ENCODE data around the gene MAP3K3. TPM values are rescaled to one million over a fixed set of nuclear protein-coding genes. Genes with fewer than 3 reads are reported as not detected.

MAP3K3 gene
- total and polyA plus RNA-seq, 2 donors (not counting 3 experiments of a cell fraction or from before 2014, with no cell fraction given): 56.6 to 81.0 TPM

DNA sequence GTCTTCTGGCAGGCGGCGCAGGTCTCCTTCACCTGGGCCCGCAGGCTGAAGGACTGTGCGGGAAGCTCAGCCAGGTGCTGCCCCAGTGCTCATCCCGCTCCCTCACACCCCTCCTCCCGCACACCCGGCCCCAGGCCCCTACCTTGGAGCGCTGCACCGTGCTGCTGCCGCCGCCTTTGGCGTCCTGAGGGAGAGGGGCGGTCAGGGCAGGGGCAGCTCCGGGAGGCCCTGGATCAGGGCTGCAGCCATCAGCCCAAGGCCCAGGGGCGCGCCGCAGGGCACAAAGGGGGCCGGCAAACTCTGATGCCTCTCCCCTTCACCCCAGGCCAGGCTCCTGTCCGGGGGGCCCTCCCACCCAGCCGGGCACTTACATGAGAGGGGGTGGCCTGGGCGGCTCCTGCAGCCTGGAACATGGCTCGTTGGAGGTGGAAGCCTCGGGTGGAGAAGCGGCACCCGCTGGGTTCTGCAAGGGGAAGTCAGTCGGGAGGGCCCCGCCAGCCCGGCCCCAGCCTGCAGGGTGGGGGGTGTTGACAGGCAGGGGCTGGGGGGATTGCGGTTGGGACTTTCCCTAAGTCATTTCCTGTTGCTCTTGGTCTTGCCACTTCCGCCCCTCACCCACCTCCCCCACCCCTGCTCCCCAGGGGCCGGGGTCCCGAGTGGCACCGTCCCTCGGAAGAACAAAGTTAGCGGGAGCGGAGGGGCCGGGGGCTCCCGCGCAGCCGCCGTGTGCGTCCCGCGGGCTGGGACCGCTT is 76.8 kb downstream of the MAP3K3 start:
- dilution Hi-C loops (cut with MboI; ENCODE audit: extremely low pct_ligation_motif_present, low sequenced_read_pairs) (no loop called here), intact Hi-C loops (cut with micrococcal nuclease) (loop anchor here (1.0 to 2.0 kb wide), 3 partner anchors 23 to 136 kb away; no protein-coding TSS in a partner anchor)
- CTCF ChIA-PET: interaction anchor here (0.9 to 6.6 kb wide), 7 partner anchors 11 to 274 kb away, joined by 3 to 36 read pairs (median 6); no protein-coding TSS in a partner anchor
- peak overlapping the region; percentile 41 for H3K9ac ChIP-seq (replicated peaks; ENCODE audit: extremely low read depth, insufficient read depth, low read length)
- H3K79me2 ChIP-seq (ENCODE audit: control insufficient read depth, insufficient read depth, low read length): peaks cover 9% of the 10 kb centered on the region
- H3K4me3 ChIP-seq (replicated peaks in 1 of 3; ENCODE audit: insufficient read depth in 1 of 3, low read depth in 1 of 3, low read length in 3 of 3): peak overlapping the region; percentile 15 to 61 (median 42)
- TF ChIP-seq GATA2 (IDR thresholded peaks at IDR 0.05; ENCODE audit: insufficient read depth, insufficient read length, low read depth, low read length) (no peak), FOS (IDR thresholded peaks at IDR 0.05; ENCODE audit: borderline replicate concordance, insufficient read depth, low read length) (no peak), EZH2 (IDR thresholded peaks at IDR 0.05; ENCODE audit: borderline replicate concordance, low read depth, low read length, severe bottlenecking) (no peak), MYC (IDR thresholded peaks at IDR 0.05; ENCODE audit: low read depth, low read length) (no peak), POLR2AphosphoS5 (IDR thresholded peaks at IDR 0.05; ENCODE audit: insufficient read depth, low read depth, low read length) (peak; percentile 34), POLR2A (IDR thresholded peaks at IDR 0.05; ENCODE audit: low read depth, low read length) (peak; percentile 25), JUN (IDR thresholded peaks at IDR 0.05; ENCODE audit: borderline replicate concordance, insufficient read depth, insufficient read length, low read depth) (no peak)
- TF ChIP-seq, protein P1, sequence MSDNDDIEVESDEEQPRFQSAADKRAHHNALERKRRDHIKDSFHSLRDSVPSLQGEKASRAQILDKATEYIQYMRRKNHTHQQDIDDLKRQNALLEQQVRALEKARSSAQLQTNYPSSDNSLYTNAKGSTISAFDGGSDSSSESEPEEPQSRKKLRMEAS (IDR thresholded peaks at IDR 0.05; ENCODE audit: insufficient read depth, insufficient read length): no peak
- TF ChIP-seq, protein P2, sequence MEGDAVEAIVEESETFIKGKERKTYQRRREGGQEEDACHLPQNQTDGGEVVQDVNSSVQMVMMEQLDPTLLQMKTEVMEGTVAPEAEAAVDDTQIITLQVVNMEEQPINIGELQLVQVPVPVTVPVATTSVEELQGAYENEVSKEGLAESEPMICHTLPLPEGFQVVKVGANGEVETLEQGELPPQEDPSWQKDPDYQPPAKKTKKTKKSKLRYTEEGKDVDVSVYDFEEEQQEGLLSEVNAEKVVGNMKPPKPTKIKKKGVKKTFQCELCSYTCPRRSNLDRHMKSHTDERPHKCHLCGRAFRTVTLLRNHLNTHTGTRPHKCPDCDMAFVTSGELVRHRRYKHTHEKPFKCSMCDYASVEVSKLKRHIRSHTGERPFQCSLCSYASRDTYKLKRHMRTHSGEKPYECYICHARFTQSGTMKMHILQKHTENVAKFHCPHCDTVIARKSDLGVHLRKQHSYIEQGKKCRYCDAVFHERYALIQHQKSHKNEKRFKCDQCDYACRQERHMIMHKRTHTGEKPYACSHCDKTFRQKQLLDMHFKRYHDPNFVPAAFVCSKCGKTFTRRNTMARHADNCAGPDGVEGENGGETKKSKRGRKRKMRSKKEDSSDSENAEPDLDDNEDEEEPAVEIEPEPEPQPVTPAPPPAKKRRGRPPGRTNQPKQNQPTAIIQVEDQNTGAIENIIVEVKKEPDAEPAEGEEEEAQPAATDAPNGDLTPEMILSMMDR (IDR thresholded peaks at IDR 0.05; ENCODE audit: extremely low read depth in 1 of 2, insufficient read depth in 1 of 2, low read depth in 1 of 2, low read length in 2 of 2): no peak
- H3K27ac ChIP-seq (ENCODE audit: insufficient read depth, low read depth, low read length): peak overlapping the region; percentile 48
- no peaks in the 10 kb centered on the region for H4K20me1 ChIP-seq (replicated peaks; ENCODE audit: control insufficient read depth, extremely low read depth, insufficient read depth, low read length)
- H2AFZ ChIP-seq (ENCODE audit: low read depth, low read length): no peak overlapping the region
- no TSS peak for BruUV-seq (replicated peaks)
- peak overlapping the region; percentile 48 for H3K4me2 ChIP-seq (ENCODE audit: insufficient read depth, low read length)
- no peaks in the 10 kb centered on the region for H3K27me3 ChIP-seq (ENCODE audit: control insufficient read depth in 2 of 2, insufficient read depth in 2 of 2, low read length in 2 of 2)
- peaks cover 0 to 13% of the 10 kb centered on the region in 2 experiments for H3K36me3 ChIP-seq (ENCODE audit: control insufficient read depth in 2 of 2, extremely low read depth in 1 of 2, insufficient read depth in 2 of 2, low read length in 2 of 2)
- no peaks in the 10 kb centered on the region for H3K9me3 ChIP-seq (replicated peaks; ENCODE audit: control insufficient read depth, insufficient read depth, low read length)
- H3K4me1 ChIP-seq (ENCODE audit: control insufficient read depth, extremely low read depth, insufficient read depth, low read length): peaks cover 20% of the 10 kb centered on the region
- peak; percentile 56 for DNase-seq (ENCODE audit: low read depth, low spot score)
- peak; percentile 54 for FAIRE-seq
- no peaks in the 10 kb centered on the region for H3K9me1 ChIP-seq (replicated peaks; ENCODE audit: control insufficient read depth, extremely low read depth, insufficient read depth, low read length)
- POLR2A ChIA-PET: interaction anchor here (1.0 kb wide), 1 partner anchor 127 kb away, joined by 4 read pairs; no protein-coding TSS in a partner anchor
